Stromal cell of bone marrow (primary cell): ENCODE results near the gene TMOD1.
"Not testable (repeated sequence)": the region's sequence is repeated elsewhere in the genome, so short reads cannot be mapped to it uniquely, and the experiment has no call there.

Source experiments
- DNase-seq: peaks from one replicate; pipeline ENCODE4 v3.0.0-alpha.2; 2012; ENCODE audit warnings: low read depth

TMOD1 gene

GRCh38 chr9:97501177-97501971, at the start of gene TMOD1:
Gene TMOD1 (plus strand): TSS chr9:97501666. CDS start chr9:97524189, 22,523 bp downstream.
- no peak for DNase-seq

GRCh38 chr9:97453573-97453972, 47.9 kb upstream of the TMOD1 start:
- DNase-seq = not testable (repeated sequence)

- not testable (repeated sequence) for DNase-seq
Measured at GRCh38 chr9:97456841-97457240, 44.6 kb upstream of the TMOD1 start.

DNA sequence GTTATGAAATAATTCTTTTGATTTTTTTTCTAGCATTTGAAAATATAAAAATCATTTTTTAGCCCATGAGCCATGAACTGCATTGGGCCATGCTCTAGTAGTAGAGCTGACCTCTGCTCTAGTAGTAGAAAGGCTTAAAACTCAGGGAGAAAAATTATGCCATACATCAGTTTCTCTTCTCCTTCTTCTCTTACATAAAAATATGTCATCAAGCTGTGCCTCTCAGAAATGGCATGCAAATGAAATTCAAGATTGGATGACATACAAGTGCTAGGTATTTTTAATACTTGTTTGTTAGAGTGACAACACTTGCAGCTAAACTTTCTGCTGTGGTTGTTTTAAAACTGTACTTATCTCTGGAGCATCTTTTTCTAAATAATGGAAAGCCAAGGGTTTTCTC, 42.1 kb upstream of the TMOD1 start:
- no peak for DNase-seq

DNA sequence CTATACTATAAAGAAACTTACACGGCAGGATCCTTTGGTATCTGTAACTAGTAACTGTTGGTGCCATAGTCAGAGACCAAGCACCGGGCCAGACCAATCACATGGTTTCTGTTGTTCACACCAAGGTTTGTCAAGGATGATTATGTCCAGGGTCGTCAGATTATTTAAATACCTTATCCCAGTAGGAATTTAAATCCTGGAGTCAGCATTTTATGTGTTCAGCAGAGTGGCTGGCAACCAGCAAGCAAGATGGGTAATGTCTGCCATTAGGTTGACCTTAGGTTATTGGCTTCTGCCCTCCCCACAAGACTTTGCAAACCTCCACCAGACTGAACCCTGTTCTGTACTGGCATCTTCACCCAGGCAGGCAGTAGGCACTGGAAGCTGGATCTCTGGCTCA, 39.3 kb upstream of the TMOD1 start:
- DNase-seq = no peak

- no peak for DNase-seq
Measured at GRCh38 chr9:97462914-97463313, 38.6 kb upstream of the TMOD1 start.

- DNase-seq = peak; percentile 42
Measured at GRCh38 chr9:97468658-97469448, 32.6 kb upstream of the TMOD1 start.

DNA sequence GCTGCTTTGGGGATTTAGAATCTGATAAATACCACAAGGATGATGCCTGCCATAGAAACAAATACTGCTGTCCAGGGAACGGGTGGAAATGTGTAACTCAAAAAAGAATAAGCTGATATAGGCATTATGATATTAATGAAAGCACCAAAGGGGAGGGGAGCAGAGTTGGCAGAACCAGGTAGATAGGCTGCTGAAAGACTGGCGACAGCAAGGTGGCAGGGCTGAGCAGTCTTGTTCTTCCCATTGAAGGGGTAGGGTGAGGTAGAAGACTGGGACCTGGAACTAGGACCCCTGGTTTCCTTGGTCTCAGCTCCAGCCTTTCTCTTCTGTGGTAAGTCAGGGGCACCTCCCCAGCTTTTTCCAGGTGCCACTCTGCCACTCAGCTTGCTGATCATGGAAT, 31.4 kb upstream of the TMOD1 start:
- no peak for DNase-seq

- DNase-seq = no peak
Measured at GRCh38 chr9:97473717-97474116, 27.7 kb upstream of the TMOD1 start.

DNA sequence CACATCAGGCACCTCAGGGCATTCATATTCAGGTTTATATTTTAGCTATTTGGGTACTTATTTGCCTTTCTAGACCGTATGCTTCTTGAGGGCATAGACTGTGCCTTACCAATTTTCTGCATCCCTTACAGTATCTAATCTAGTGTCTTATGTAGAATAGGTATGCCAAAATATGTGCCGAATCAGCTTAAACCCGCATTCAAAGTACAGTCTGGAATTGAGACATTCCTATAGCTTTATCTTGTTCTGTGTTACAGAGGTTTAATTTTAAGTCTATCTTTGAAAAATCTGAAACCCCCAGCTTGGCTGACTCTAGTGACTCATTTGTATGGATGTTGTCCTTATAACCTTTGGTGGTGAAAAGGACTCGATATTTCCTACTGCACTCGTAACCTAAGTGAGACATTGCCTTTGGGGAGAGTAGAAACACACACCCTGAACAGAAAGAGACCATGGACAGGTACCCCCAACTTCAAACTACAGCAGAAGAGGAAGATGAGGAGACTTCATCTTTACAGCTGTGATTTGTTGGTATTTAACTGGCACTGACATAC, 27.0 kb upstream of the TMOD1 start:
- no peak for DNase-seq

DNA sequence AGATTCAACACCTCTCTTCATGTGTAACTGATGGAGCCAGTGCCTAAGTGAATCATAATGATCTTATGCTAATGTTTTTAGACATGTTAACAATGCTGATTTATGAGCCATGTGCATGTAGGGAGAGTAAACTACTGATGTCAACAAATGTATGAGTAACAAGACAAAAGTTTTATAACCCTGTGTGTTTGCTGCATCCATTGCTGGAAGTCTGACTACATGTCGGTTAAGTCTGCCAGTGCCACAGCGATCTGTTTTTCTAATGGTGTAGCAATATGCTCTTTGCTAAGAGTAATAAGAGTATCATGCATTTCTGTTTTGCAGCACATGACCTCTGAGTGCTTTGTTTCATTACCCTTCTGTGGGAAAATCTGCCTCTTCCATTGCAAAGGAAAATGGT, 26.4 kb upstream of the TMOD1 start:
- no peak for DNase-seq

DNA sequence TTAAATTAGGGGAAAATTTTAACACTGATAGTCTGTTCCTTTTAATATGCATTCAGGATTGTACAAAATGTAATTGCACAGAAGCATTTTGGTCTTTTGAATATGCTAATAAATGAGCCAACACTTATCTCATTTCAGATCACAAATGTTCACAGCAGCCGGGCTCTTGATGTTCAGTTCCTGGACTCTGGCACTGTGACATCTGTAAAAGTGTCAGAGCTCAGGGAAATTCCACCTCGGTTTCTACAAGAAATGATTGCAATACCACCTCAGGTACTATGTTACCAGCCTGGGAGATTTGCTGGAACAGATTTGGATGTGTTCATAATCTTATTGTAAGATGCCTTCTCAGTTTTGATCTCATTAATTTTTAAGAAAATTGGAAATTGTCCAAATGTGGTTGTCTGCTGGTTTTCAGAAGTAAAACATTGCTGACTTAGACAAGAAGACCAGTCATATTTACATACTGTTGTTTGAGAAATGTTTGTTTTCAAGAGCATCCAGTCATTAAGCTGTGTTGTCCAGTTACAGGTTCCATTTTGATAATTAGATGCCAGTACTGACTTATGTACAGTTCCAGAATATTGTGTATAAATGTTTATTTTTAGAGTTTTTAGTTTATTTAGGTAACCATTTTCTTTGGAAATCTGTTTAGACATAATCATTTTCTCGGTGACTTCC, 23.0 kb upstream of the TMOD1 start:
- DNase-seq = no peak

DNA sequence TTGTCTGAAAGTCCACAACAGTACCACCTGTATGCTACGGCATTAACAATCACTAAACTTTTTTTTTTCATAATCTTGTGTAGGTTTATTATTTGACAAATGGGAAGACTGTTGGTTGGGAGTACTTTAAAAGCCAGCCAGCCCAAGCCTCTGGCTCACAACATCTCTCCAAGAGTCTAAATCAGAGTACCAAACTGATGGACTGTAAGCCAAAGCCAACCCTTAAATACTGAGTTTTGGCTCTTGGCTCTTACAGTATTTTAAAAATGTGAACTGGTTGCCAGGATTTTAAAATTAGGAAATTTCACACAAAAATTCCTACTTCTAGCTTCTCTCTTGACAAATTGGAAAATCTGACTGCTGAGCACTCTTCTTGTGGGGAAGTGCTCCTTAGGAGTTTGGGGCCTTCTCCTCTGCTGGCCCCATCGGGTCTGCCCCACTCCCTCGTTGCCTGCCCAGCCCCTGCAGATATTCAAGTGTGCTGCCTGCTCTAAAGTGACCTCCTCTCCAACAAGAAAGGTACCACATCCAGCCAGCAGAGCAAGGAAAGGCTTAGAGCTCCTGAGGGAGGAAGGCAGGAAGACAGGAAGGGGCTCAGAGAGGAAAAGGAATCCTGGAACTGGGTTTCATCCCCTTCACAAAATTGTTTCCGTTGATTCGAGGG, 21.8 kb upstream of the TMOD1 start:
- no peak for DNase-seq

DNA sequence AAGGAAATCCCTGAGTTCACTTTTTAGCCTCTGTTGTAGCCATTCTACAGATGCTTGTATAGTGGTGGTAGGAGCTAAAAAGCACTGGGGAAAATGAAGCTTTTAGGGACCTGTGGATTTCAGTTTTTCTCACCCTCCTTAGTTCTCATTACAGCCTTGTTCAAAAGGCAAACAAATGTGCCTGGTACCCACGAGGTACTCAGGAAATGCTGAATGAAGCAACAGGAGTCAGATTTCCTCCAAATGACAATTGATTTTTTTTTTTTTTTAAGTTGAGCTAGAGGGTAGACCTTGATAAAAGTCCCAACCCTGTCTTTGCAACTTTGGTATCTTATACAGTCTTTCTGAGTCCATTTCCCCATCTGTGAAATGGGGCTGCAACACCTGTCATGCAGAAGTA, 21.3 kb upstream of the TMOD1 start:
- no peak for DNase-seq

- no peak for DNase-seq
Measured at GRCh38 chr9:97480749-97481148, 20.7 kb upstream of the TMOD1 start.

GRCh38 chr9:97484134-97484533, 17.3 kb upstream of the TMOD1 start:
- DNase-seq = no peak

GRCh38 chr9:97487107-97487506, 14.4 kb upstream of the TMOD1 start:
- no peak for DNase-seq

GRCh38 chr9:97487861-97488260, 13.6 kb upstream of the TMOD1 start:
- DNase-seq = no peak

GRCh38 chr9:97491216-97491999, 10.1 kb upstream of the TMOD1 start:
- no peak for DNase-seq

- not testable (repeated sequence) for DNase-seq
Measured at GRCh38 chr9:97497558-97498375, 3.7 kb upstream of the TMOD1 start.
